Astrocyte (in vitro differentiated cells and primary cell): ENCODE results near the gene AP1S2.

ENCODE experiments used
- EZH2 ChIP-seq: IDR thresholded peaks from 2 replicates; pipeline ENCODE4 v1.6.1; 2012; ENCODE audit warnings: mild to moderate bottlenecking, low read length, inconsistent platforms; ENCODE audit not compliant: insufficient read depth
- TF ChIP-seq, protein P1 (sequence below): IDR thresholded peaks from 2 replicates; pipeline ENCODE4 v1.5.1; 2011; ENCODE audit warnings: low read depth, mild to moderate bottlenecking, inconsistent platforms, low read length, moderate library complexity; ENCODE audit not compliant: insufficient read depth

DNA sequence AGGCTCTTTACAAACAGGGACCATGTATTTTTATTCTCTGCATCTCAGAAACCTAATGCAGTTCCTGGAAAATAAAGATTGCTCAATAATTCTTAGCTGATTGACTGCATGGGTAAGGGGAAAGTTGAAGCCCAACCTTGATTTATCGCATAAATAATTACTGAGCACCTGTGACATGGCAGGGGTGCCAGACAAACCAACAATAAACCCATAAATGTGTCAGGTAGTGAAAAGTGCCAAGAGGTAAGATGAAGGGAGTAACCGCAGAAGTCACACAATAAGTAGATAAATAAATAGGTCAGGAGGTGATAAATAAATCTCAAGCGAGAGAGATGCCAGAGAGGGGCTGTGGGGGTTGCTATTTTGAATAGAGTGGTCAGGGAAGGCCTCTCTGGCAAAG lies 20.1 kb upstream of the AP1S2 start:
- TF ChIP-seq, protein P1, sequence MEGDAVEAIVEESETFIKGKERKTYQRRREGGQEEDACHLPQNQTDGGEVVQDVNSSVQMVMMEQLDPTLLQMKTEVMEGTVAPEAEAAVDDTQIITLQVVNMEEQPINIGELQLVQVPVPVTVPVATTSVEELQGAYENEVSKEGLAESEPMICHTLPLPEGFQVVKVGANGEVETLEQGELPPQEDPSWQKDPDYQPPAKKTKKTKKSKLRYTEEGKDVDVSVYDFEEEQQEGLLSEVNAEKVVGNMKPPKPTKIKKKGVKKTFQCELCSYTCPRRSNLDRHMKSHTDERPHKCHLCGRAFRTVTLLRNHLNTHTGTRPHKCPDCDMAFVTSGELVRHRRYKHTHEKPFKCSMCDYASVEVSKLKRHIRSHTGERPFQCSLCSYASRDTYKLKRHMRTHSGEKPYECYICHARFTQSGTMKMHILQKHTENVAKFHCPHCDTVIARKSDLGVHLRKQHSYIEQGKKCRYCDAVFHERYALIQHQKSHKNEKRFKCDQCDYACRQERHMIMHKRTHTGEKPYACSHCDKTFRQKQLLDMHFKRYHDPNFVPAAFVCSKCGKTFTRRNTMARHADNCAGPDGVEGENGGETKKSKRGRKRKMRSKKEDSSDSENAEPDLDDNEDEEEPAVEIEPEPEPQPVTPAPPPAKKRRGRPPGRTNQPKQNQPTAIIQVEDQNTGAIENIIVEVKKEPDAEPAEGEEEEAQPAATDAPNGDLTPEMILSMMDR, result no peak
- no peak for TF ChIP-seq EZH2
